RWPE1 (cell line): ENCODE data around the gene GLIS2.

Source experiments
- CTCF ChIA-PET: fragments of 350-600 bp; sonication (Branson Sonifier 250); formaldehyde crosslinking; extraction: SDS; loops from one replicate; lab custom pipeline; 2021; lab: Yijun Ruan, JAX
- POLR2A ChIA-PET: fragments of 400-600 bp; formaldehyde crosslinking; extraction: SDS; loops from one replicate; lab custom pipeline; 2020; ENCODE audit warnings: antibody characterized with exemption; ENCODE audit not compliant: low non-redundant PET; lab: Yijun Ruan, JAX
- DNase-seq: peaks from one replicate; pipeline ENCODE4 v3.0.0; 2012; ENCODE audit warnings: low spot score
- H3K27ac ChIP-seq: fragments of 450-650 bp; 2 replicates; pipeline ENCODE4 v1.5.1; 2017
- TF ChIP-seq, protein P1 (sequence below): fragments of 450-650 bp; conservative IDR thresholded peaks from 2 replicates; pipeline ENCODE4 v1.5.1; 2017; ENCODE audit warnings: low read depth, mild to moderate bottlenecking

The GLIS2 gene

DNA sequence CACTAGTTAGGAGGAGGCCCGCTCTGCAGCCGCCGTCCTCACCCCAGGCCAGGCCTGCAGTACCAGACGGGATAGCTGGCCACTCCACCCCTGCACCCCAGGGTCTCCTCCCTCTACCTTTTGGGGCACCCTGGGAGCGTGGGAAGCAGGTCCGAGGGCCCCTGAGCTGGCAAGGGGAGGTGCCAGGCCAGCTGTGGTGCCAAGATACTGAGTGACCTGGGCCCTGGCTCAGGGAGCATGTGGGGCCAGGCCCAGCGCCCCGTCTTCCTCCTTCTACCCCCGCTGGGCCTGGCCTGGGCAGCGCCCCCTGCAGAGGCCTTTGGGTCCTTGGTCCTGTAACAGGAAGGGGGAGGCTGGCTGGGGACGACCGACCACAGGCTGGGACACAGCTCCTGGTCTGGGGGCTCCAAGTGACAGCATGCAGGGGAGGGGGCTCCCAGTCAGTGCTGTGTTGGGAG, 22.3 kb downstream of the GLIS2 start:
- DNase-seq: no peak
- TF ChIP-seq, protein P1, sequence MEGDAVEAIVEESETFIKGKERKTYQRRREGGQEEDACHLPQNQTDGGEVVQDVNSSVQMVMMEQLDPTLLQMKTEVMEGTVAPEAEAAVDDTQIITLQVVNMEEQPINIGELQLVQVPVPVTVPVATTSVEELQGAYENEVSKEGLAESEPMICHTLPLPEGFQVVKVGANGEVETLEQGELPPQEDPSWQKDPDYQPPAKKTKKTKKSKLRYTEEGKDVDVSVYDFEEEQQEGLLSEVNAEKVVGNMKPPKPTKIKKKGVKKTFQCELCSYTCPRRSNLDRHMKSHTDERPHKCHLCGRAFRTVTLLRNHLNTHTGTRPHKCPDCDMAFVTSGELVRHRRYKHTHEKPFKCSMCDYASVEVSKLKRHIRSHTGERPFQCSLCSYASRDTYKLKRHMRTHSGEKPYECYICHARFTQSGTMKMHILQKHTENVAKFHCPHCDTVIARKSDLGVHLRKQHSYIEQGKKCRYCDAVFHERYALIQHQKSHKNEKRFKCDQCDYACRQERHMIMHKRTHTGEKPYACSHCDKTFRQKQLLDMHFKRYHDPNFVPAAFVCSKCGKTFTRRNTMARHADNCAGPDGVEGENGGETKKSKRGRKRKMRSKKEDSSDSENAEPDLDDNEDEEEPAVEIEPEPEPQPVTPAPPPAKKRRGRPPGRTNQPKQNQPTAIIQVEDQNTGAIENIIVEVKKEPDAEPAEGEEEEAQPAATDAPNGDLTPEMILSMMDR: no peak
- H3K27ac ChIP-seq: peak overlapping the region; percentile 71
- ChIA-PET CTCF (interaction anchor here (0.6 to 1.2 kb wide), 3 partner anchors 286 to 1580 kb away, joined by 3 to 4 read pairs (median 3); no protein-coding TSS in a partner anchor), POLR2A (no interaction called here)

DNA sequence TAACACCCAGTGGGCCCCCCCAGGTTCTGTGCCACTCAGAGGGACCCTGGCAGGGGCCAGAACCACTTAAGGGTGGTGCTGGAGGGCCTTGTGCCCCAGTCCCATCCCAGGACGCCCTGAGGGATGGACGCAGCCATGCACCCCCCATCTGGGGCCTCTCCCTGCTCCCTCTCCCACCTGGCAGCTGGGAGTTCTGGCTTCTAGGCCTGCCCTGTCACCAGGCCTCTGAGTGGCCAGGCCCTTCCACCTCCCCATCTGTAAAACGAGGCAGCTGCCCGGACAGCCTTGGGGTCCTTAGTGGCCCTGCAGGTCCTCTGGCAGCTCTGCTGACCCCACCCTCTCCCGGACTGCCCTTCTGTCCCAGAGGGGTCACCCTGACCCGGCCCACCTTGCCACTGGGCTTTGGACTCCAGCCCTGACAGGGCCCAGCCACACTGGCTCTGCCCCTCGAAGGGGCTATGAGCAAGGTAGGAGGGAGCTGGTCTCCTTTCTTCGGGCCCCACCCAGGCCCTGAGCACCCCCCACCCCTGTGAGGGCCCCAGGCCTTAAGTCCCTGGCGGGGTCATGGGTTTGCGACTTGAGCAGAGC, 22.9 kb downstream of the GLIS2 start:
- no peak for DNase-seq
- peak overlapping the region; percentile 71 for H3K27ac ChIP-seq
- ChIA-PET POLR2A (no interaction called here), CTCF (interaction anchor here (0.6 to 1.1 kb wide), 2 partner anchors 356 to 1581 kb away, joined by 3 to 4 read pairs; no protein-coding TSS in a partner anchor)
- TF ChIP-seq, protein P1: no peak

DNA sequence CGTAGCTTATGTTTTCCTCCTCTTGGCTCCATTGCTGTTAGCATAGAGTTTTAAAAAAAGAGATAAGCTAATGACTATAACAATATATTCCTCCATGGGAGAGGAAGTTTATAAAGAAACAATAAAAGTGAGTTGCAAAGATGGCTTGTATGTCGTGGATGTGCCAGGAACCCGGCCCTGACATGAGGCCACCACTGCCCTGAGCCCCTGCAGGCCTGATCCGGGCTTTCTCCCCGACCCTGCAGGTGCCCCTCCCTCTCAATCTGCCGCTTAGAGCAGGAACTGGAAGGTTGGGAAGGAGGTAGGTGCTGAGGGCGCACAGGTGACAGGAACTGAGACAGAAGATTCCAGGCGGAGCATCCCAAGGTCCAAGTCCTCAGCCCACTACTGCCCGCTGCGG, 23.6 kb downstream of the GLIS2 start:
- TF ChIP-seq, protein P1: no peak
- ChIA-PET POLR2A (interaction anchor here (0.6 kb wide), 1 partner anchor 70 kb away, joined by 3 read pairs; no protein-coding TSS in a partner anchor), CTCF (interaction anchor here (1.1 kb wide), 1 partner anchor 357 kb away, joined by 4 read pairs; no protein-coding TSS in a partner anchor)
- no peak for DNase-seq
- peak overlapping the region; percentile 71 for H3K27ac ChIP-seq

DNA sequence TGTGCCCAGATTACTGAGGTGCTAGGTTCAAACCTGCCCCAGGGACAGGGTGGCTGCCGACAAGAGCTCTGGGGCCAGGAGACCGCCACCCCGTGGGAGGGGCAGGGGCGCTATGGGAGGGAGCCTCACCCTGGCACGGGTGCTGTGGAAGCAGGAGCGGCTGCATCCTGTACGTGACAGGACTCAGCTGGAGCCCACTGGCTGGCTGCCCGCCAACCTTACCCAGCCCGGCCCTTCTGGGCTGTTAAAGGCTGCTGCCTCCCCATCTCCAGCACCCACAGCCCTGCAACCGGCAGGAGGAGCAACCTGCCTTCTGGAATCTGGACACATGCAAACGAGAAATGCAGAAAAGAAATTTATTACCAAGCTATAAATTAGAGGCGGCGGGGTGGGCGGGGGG, 24.0 kb downstream of the GLIS2 start:
- TF ChIP-seq, protein P1: no peak
- ChIA-PET CTCF (interaction anchor here (0.6 kb wide), 1 partner anchor 52 kb away, joined by 3 read pairs; no protein-coding TSS in a partner anchor), POLR2A (interaction anchor here (0.6 kb wide), 1 partner anchor 69 kb away, joined by 3 read pairs; no protein-coding TSS in a partner anchor)
- H3K27ac ChIP-seq: peak overlapping the region; percentile 71
- no peak for DNase-seq

DNA sequence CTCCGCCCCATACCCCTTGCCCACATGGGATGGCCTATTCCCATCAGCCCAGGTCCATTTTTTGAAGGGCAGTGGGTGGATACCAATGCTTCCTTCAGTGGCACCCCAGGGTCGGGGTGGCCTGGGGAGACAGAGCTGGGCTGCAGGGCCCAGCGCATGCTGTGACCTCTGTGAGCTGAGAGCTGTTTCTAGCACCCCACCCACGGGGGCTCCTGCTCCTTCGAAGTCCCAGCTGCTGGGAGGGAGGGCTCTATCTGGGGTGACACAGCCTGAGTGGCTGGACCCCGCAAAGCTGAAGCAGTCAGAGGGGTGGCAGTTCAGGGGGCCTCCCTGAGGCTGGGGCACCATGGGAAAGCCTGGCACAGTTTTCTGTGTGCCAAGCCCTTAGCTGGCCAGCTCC, 24.6 kb downstream of the GLIS2 start:
- peak overlapping the region; percentile 71 for H3K27ac ChIP-seq
- ChIA-PET POLR2A (no interaction called here), CTCF (interaction anchor here (0.6 to 2.2 kb wide), 3 partner anchors 11 to 62 kb away, joined by 3 to 7 read pairs (median 6); no protein-coding TSS in a partner anchor)
- DNase-seq: no peak
- TF ChIP-seq, protein P1: no peak

DNA sequence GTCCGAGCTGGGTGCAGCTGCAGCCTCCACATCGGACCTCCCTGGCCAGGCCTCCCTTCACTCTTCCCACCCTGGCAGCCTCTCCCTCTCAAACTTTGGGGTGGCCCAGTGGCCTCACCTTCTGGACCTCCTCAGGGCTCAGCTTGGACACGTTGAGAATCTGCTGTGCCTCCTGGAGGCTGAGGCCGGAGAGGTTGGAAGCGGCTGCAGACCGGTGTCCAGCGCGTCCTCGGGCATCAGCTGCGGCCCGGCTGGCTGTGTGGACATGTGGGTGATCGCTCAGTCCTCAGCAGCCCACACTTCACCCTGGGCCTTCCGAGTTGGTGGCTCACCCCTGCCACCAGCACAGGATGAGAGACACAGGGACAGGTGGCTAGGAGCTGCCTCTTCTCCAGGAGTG, 25.4 kb downstream of the GLIS2 start:
- no peak for DNase-seq
- CTCF ChIA-PET: interaction anchor here (0.6 to 2.2 kb wide), 4 partner anchors 11 to 62 kb away, joined by 3 to 7 read pairs (median 4); no protein-coding TSS in a partner anchor
- H3K27ac ChIP-seq: peak overlapping the region; percentile 71
- POLR2A ChIA-PET: interaction anchor here (0.6 kb wide), 1 partner anchor 380 kb away, joined by 4 read pairs; no protein-coding TSS in a partner anchor
- TF ChIP-seq, protein P1: no peak
